Measurements from ENCODE around the gene FXYD7.

GRCh38 chr19:35140962-35141836 lies 1.9 kb upstream of the FXYD7 start:
- TF ChIP-seq CTCF (IDR thresholded peaks at IDR 0.05) (peak; percentile 80), ZFX (IDR thresholded peaks at IDR 0.05; ENCODE audit: borderline replicate concordance) (no peak)

Data from 22Rv1 (cell line).